Head of caudate nucleus (tissue), 42 donors: ENCODE data around the gene ALAS1.
A peak's percentile ranks its signal among the peaks of the same experiment; 100 is the strongest.
"Not testable (repeated sequence)": the region's sequence is repeated elsewhere in the genome, so short reads cannot be mapped to it uniquely, and the experiment has no call there.

Source experiments
- DNase-seq, 42 donors: peaks; one replicate each; pipeline versions ENCODE4 v3.0.0 to v3.0.0-alpha.2; 2020 to 2021; ENCODE audit warnings: mixed read lengths in 7 of 42
- intact Hi-C: fragments of 100-400 bp; cut with DNase I; formaldehyde crosslinking; loops from one replicate; pipeline ENCODE4 v1.15.0; 2022

The ALAS1 gene

DNA sequence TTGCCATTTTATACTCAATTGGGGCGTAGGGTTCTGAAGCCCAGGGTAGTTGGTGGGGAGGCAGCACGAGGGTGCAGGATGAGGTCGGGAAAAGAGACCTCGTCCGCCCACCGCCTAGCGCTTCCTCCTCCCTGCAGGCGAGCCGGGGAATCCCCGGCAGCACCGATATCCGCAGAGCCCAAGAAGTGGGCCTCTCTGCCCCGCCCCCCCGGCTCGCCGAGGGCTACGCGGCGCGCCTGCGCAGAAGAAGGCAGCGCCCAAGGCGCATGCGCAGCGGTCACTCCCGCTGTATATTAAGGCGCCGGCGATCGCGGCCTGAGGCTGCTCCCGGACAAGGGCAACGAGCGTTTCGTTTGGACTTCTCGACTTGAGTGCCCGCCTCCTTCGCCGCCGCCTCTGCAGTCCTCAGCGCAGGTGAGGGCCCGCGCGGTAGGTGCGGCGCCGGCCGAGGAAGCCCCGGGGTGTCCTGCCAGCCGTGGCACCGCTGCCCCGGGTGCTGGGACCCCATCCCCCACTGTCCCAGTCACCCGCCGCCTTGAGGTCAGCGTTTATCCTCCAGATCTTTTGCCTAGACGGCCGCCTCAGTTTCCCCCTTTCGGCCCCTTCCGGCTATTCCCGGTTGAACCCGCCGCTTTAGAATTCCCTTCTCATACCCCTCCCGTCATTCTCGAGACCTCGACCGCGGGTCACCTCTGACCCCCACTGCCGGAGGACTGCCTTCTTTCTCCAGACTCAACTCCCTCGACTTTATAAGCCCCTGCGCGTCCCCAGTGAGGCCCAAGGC, at the start of gene ALAS1:
Gene ALAS1, plus strand, starts transcription at position 319 of the 784 bp plus-strand sequence. CDS start 1,082 bp downstream, outside the sequence.
- DNase-seq, result peak; percentile 78 to 95 (median 90)
- intact Hi-C loops, result loop anchor here (5.0 kb wide), 1 partner anchor 39 kb away; the partner anchor contains the start of gene TWF2

DNA sequence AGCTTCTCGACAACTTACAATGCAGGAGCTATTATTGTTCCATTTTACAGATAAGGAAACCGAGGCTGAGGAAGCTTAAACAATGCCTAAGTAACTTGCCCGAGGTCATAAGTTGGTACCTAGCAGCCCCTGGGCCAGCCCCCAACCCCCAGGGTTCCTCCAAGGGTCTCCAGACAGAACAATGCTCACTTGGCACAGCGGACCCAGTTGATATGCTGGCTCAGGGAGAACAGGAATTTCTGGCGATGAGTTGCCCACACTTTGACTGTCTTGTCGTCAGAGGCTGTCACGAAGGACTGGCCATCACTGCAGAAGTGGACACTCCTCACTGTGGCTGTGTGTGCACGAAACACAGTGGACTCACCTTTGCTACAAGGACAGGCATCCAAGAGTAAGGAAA, 48.9 kb upstream of the ALAS1 start:
- no peak for DNase-seq
- intact Hi-C loops, result no loop called here

DNA sequence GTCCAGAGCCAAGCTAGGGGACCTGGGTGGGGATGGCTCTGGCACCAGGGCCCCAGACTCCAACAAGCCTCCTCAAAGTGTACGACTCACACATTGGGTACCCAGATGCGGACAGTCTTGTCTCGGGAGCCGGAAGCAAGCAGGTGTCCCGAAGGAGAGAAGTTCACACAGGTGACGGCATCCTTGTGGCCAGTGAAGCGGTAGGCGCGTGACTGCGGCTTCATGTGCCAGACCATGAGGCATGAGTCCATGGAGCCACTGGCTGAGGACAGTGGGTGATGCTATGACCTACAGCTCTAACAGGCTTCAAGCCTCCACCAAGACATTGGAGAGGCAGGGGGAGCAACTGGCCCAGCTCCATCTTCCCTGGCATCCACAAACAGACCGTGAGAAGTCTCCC, 48.2 kb upstream of the ALAS1 start:
- intact Hi-C loops, result loop anchor here (5.0 kb wide), 1 partner anchor 207 kb away; the partner anchor contains the start of genes PARP3 and RRP9
- no peak for DNase-seq

DNA sequence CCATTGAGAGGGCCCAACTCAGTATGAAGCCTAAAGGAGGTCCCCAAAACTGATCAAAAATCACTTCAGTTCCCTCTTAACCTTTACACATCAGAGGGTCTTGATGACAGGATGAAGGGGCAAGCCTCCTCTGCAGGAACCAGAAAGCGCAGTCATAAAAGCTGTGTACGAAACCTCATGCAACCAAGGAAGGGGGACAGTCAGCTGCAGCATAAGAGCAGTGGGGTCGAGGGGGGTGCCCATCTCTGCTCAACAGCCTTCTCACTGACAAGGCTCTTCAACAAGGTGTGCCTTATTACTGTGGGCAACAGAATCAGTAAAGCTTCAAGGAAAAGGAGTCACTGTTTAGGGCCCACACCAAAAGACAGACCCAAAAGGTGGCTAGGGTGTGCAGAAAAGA, 47.6 kb upstream of the ALAS1 start:
- no peak for DNase-seq
- intact Hi-C loops, result loop anchor here (5.0 kb wide), 1 partner anchor 208 kb away; the partner anchor contains the start of genes PARP3 and RRP9

DNA sequence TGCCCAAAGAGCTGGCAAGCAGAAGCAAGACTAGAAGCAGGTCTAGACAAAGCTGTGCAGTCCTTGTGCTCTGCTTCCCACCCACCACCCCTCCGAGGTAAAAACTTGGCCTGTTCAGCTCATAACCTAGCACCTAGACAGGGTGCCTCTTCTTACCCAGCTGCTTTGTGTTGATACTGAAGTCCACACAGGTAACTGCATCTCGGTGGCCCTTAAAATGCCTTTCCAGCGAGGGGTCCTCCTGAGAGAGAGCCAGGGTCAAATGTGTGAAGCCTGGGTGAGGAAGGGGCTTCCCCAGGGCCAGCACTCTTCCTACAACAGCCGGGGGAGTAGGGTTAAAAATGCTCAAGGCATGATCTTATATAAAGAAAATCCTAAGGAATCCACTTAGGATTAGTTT, 47.1 kb upstream of the ALAS1 start:
- no peak for DNase-seq
- intact Hi-C loops, result loop anchor here (5.0 kb wide), 1 partner anchor 209 kb away; the partner anchor contains the start of genes PARP3 and RRP9

DNA sequence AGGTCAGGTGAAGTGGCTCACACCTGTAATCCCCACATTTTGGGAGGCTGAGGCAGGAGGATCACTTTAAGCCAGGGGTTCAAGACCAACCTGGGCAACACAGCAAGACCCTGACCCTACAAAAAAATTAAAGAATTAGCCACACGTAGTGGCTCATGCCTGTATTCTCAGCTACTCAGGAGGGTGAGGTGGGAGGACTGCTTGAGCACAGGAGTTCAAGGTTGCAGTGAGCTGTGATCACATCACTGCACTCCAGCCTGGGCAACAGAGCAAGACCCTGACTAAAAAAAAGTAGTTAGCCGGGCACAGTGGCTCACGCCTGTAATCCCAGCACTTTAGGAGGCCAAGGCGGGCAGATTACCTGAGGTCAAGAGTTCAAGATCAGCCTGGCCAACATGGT, 46.0 kb upstream of the ALAS1 start:
- intact Hi-C loops, result loop anchor here (5.0 kb wide), 1 partner anchor 210 kb away; the partner anchor contains the start of genes PARP3 and RRP9
- DNase-seq, result not testable (repeated sequence)

DNA sequence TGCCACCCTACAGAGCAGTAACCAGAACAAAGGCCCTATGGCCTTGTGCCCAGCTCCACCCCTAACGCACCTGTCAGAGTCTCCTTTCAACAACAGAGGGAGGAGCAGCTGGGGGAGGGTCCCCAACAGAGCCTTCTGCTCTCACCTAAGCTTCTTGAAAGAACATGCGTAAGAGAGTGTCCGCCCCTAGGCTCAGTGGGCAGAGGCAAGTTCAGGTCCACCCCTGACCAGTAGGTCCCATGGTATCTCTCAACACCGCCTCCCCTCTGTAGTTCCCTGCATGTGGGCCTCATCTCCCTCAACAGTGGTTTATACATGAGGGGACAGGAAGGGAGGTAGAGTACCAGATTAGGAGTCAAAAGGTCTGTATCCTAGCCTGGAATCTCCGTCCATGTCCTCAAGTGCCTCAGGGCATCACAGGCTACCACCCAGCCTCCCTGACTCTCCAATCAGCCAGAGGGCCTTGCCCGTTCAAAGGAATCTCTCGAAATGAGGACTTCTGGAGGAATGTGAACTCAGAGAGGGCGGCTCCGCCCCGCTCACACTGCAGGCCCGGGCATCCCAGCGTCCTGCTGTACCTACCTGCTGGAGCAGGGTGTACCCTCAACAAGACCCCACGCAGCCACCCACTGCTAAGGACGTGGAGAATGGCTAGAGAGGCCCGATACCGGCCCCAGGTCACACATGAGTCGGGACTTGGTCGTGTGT, 44.4 kb upstream of the ALAS1 start:
- intact Hi-C loops, result loop anchor here (5.0 kb wide), 1 partner anchor 211 kb away; the partner anchor contains the start of genes PARP3 and RRP9
- DNase-seq, result no peak

DNA sequence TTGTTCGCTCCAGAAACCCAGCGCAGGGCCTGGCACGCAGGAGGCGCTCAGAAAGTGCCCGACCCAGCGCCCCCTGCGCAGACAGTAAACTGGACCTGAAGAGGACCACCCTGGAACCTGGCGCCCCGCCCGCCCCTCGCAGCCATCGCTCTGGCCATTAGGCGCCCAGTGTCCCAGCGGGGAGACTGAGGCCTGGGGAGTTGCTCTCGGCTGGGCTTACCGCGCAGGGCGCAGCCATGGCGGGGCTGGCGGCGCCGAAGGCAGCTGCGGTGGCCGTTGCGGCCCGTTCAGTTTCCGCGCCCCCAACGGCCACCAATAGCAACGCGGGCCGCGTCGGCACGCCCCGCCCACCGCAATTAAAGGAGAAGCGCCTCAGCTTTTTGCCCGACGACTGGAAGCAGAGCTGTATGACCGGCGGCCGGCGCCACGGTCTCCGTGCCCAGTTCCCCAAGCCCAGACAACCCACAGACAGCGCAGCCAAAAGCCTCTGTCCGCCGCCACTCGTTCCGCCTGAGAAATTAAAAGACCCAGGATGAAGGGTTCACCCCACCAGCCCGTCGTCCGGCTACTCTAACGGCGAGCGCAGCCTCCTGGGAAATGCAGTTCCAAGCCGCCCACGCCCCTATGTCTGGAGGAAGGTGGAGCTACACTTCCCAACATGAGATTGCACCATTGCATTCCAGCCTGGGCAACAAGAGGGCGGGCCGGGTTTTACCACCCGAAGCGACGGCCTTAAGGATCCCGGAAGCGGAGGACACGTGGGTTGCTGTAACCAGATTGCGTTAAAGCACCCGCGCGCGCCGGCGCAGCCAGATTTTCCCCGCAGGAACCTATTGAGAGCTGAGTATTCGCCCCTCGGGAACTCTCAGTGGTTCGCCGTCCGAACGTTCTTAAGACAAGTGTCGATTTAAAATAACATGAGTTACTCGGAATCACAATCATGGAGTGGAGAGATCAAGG, 43.5 kb upstream of the ALAS1 start, which contains the start of gene POC1A:
Gene POC1A, minus strand, starts transcription at position 289 of the 960 bp plus-strand sequence. Its CDS starts 51 bp downstream, at position 238.
- intact Hi-C loops, result loop anchor here (5.0 kb wide), 1 partner anchor 212 kb away; the partner anchor contains the start of genes PARP3 and RRP9

DNA sequence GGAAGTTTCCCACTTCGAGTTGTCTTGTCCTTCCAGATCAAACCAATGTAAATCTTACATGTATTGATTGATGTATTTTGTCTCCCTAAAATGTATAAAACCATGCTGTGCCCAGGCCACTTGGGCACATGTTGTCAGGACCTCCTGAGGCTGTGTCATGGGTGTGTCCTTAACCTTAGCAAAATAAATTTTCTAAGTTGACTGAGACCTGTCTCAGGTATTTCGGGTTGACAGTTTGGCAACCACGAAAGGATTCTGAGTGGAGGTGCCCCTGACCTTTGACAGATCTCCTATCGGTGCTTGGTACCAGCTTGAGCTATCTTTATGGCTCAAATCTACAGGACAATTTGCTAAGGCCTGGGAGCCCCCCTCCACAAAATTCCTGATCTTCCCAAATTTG, 42.0 kb upstream of the ALAS1 start:
- DNase-seq, result no peak
- intact Hi-C loops, result no loop called here

More for the DNA sequence above, 43.5 kb upstream of the ALAS1 start, which contains the start of gene POC1A:
- peak; percentile 89 to 99 (median 95) for DNase-seq

DNA sequence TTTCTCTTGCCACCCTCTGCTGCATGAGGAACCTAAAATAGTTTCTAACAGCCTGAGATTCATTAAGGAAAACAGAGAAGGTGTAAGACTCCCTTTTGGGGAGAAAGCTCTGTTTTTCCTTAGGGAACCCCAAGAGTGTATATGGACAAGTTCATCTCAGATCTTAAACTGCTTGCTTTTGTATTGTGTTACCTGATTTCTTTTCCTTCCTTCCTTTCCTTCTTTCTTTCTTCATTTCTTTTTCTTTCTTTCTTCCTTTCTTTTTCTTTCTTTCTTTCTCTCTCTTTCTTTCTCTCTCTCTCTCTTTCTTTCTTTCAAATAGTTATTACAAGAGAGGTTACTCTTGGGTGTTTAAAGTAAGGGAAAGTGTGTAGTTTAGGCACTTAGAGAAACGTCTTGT, 38.5 kb upstream of the ALAS1 start:
- DNase-seq, result no peak
- intact Hi-C loops, result no loop called here

DNA sequence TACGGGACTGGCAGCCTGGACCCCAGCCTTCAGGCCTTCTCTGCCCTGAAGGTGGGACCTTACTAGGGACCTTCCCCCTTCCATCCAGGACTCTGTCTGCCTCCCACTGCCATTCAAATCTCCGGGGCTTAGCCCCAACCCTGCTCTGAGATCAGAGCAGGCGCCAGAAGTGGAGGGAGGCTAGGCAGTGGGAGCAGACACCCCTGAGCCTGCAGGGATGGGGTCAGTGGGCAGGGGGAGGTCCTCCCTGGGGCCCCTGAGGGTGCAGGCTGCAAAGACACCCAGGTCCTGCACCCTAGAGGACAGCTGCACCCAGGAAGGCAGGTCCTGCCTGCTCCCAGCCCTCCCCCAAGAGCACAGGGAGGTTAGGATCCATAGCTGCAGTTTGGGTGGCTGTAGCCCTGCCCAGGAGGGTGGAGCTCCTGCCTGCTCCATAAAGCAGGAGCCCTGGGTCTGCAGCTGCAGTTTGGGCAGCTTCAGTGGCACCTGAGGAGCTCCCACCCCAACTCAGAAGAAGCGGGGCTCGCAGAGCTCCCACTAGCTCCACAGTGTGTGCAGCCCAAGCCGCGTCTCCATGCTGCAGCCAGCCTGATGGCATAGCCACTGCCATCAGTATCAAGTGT, 35.6 kb upstream of the ALAS1 start:
- intact Hi-C loops, result no loop called here
- DNase-seq, result no peak

DNA sequence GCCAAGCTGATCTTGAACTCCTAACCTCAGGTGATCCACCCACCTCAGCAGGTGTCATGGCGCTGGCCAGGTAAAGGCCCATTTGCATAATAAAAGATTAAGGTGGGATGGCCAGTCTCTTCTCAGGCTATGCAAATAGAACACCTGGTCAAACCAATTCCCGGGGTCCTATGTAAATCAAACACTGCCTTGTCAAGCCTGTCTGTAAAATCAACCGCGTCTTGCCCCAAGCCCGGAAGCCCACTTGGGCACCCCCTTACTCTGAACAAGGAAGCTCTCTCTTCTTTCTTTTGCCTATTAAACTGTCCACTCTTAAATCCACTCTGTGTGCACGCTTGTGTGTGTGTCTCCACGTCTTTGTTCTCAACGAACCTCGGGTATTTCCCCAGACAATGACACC, 30.7 kb upstream of the ALAS1 start:
- intact Hi-C loops, result no loop called here
- DNase-seq, result no peak

DNA sequence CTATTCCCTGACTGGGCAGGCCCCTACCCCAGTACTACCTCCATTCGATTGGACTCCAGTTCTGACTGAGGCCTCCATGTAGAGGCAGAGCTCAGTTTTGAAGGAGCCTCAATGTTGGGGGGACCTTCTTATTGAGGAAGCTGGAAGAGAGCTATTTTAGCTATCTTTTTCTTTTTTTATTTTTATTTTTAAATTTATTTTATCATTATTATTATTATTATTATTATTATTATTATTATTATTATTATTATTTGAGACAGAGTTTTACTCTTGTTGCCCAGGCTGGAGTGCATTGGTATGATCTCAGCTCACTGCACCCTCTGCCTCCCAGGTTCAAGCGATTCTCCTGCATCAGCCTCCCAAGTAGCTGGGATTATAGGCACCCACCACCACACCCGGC, 27.7 kb upstream of the ALAS1 start:
- intact Hi-C loops, DNase-seq: not testable (repeated sequence)

DNA sequence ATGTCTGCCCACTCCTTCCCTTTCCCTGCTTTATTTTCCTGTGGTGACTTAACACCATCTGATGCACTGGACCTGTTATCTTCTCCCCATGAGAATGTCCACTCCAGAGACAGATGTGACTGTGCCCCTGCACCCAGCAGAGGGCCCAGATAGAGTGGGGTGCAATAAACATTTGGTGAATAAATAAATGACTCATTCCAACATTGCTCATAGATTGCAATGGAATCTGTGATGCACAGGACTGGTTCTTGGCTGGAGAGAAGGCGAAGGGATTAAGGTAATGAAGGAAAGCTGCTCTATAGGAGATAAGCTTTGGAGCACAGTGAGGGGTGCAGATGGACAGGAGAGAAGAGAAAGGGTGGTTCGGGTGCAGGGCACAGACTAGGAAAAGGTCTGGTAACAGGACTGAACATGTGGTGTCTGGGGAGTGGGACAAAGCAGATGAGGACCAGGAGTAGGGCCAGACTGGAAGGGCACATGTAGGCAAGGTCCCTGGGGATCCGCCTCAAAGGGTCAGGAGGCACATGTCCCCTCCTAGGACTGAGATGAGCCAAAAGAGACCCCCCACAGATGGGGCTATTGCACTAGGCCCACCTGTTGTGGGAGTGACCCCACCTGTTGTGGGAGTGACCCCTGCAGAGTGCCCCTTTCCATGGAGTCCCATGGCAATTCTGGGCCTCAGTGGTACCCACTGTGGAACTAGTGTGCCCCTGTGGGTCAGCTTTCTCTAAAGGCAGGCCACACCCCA, 26.3 kb upstream of the ALAS1 start:
- intact Hi-C loops, result no loop called here

DNA sequence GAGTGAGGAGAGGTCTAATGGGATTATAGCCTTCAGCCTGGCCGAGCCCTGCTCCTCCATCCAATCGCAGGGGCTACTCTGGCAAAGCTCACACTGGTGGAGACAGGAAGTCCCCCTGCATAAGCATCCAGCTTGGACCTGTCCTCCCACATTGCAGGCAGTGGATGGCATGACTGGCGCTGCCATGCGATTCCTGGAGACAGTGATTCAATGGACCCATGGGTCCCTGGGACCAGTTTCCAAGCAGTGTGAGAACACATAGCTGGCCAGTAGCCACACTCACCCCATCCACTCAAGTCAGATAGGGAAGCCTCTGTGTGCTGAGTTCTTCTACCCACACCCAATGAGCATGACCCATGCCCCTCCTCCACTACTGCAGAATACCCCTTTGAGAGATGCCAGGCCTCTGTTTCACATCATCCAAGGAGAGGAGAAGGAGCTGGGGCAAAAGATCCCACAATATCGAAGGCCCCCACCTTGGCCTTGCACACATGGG, 25.6 kb upstream of the ALAS1 start:
- intact Hi-C loops, result no loop called here
- DNase-seq, result peak in 30 of 42 donors; percentile 21 to 82 (median 54)

More for the DNA sequence above, 26.3 kb upstream of the ALAS1 start:
- no peak for DNase-seq

DNA sequence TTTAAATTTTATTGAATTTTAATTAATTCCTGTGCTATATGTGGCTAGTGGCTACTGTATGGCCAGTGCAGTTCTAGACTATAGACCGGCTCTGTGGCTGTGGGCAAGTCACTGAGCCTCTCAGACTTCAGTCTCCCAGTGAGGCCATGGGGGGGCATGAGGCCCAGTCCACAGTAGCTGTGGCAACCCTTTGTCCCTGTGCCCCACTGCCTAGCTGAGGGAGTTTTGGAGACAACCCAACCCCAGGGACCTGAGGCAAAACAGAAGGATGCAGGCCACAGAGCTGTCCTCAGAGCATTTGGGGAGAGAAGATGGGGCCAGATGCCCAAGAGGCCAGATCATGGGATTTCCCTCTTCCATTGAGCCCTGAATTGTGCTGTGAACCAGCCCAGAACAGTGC, 24.9 kb upstream of the ALAS1 start:
- no peak for DNase-seq
- intact Hi-C loops, result no loop called here

DNA sequence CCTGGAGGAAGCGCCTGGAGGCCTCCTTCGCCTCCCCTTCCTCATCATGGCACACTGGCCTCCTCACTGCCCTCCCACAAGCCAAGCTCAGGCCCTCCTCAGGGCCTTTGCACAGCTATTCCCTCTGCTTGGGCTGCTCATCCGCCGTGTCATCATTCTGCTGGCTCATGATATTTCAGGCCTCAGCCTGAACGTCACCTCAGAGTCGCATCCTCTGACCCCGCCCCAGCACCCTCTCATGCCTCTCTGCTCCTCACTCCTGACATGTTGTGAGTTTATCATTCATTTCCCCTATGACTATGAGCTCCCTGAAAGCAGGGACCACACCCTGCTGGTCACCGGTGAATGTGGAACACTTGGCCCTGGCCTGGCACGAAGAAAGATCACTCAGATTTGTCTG, 23.1 kb upstream of the ALAS1 start:
- intact Hi-C loops, result no loop called here
- DNase-seq, result no peak
